Measurements from ENCODE around the gene NSD1. TPM values are rescaled to one million over a fixed set of nuclear protein-coding genes. Genes with fewer than 3 reads are reported as not detected.

Gene NSD1
- total RNA-seq, 1 experiment from 2014 or later: 62.2 TPM

DNA sequence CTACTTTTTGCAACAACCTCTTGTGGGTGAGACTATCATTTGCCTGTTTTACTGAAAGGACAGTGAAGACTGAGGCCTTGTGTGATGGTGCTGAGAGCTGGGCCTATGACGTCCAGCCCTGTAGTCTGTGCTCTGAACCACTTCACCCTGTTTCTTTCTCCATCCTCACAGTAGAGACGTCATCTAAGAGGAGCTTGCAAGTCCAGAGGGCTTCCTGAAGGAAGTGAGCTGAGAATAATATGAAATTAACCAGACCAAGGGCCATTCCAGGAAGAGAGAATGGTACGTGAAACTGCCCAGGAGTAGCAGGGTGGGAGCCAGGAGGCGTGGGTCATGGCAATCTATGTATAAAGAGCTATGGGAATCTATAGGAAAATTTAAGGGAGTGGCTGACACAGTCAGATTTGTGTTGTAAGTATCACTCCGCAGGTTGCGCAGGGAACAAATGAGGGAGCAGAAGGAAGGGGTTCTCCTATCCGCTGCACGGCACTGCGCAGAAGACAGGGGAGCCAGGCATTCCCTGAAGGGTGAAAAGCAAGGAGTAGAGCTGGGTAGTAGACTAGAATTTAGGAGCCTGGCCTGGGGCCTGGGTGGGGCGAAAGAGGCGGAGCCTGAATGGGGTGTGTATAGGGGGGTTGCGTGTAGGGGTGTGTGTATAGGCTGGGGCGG is 47.5 kb upstream of the NSD1 start:
- H2AFZ ChIP-seq: no peak overlapping the region
- H3K4me3 ChIP-seq: no peak overlapping the region
- intact Hi-C loops (cut with micrococcal nuclease; ENCODE audit: unreplicated experiment): loop anchor here (2.0 to 5.0 kb wide), 2 partner anchors 264 to 439 kb away; partner anchors contain the start of gene TSPAN17
- peak overlapping the region; percentile 51 for H3K4me2 ChIP-seq
- ChIA-PET CTCF (interaction anchor here (0.6 to 1.4 kb wide), 4 partner anchors 14 to 425 kb away, joined by 3 to 6 read pairs (median 4); no protein-coding TSS in a partner anchor), POLR2A (ENCODE audit: unreplicated experiment) (interaction anchor here (0.5 to 0.6 kb wide), 4 partner anchors 23 to 548 kb away, joined by 3 to 11 read pairs (median 6); no protein-coding TSS in a partner anchor)
- 0 out of 2 replicates have a peak, but pooled peaks cover 5% of the 10 kb centered on the region for H3K27me3 ChIP-seq (ENCODE audit: insufficient read depth, low read depth)
- no peak overlapping the region for H3K27ac ChIP-seq
- peak in 1 of 2 experiments; percentile 35 for DNase-seq
- H3F3A ChIP-seq (ENCODE audit: insufficient read depth, low read depth): peaks cover 28% of the 10 kb centered on the region; the same call in 1 of the 2 replicates
- no peaks in the 10 kb centered on the region for H4K20me1 ChIP-seq (ENCODE audit: insufficient read depth)
- H3K79me2 ChIP-seq (ENCODE audit: low read depth): no peaks in the 10 kb centered on the region
- H3K9me3 ChIP-seq (ENCODE audit: insufficient read depth, low read depth): no peaks in the 10 kb centered on the region
- no peaks in the 10 kb centered on the region for H3K36me3 ChIP-seq (ENCODE audit: low read depth)
- no peaks in the 10 kb centered on the region for H3K4me1 ChIP-seq (replicated peaks; ENCODE audit: insufficient read depth)
- no TSS peak for BruUV-seq (replicated peaks)
- TF ChIP-seq CTCF (conservative IDR thresholded peaks at IDR 0.05) (no peak), EZH2 (IDR thresholded peaks at IDR 0.05; ENCODE audit: low read depth) (no peak)
- no peaks in the 10 kb centered on the region for H3K9me2 ChIP-seq (ENCODE audit: insufficient read depth)

GRCh38 chr5:177086654-177087397 is 46.7 kb upstream of the NSD1 start, which contains the start of gene FGFR4:
Gene FGFR4 (plus strand): TSS chr5:177086915. CDS start chr5:177089603, 2,688 bp downstream.
- Histone ChIP-seq H3K79me2 (ENCODE audit: low read depth) (no peaks in the 10 kb centered on the region), H3K4me3 (peak within 1 kb of the TSS; percentile 65), H3F3A (ENCODE audit: insufficient read depth, low read depth) (peaks cover 28% of the 10 kb centered on the region; the same call in 1 of the 2 replicates), H3K9me3 (ENCODE audit: insufficient read depth, low read depth) (no peaks in the 10 kb centered on the region), H3K36me3 (ENCODE audit: low read depth) (no peaks in the 10 kb centered on the region), H2AFZ (peak within 1 kb of the TSS; percentile 91), H3K9me2 (ENCODE audit: insufficient read depth) (no peaks in the 10 kb centered on the region), H3K4me1 (replicated peaks; ENCODE audit: insufficient read depth) (no peaks in the 10 kb centered on the region), H3K4me2 (peak within 1 kb of the TSS; percentile 74), H3K27ac (no peak within 1 kb of the TSS), H3K27me3 (ENCODE audit: insufficient read depth, low read depth) (0 out of 2 replicates have a peak, but pooled peaks cover 5% of the 10 kb centered on the region), H4K20me1 (ENCODE audit: insufficient read depth) (no peaks in the 10 kb centered on the region)
- intact Hi-C loops (cut with micrococcal nuclease; ENCODE audit: unreplicated experiment): loop anchor here (2.0 to 5.0 kb wide), 2 partner anchors 265 to 440 kb away; partner anchors contain the start of gene TSPAN17
- DNase-seq: peak; percentile 65 to 77
- CTCF ChIA-PET: interaction anchor here (0.6 to 1.4 kb wide), 5 partner anchors 15 to 426 kb away, joined by 3 to 6 read pairs (median 4); no protein-coding TSS in a partner anchor
- TF ChIP-seq CTCF (conservative IDR thresholded peaks at IDR 0.05) (peak; percentile 62), EZH2 (IDR thresholded peaks at IDR 0.05; ENCODE audit: low read depth) (no peak)
- POLR2A ChIA-PET (ENCODE audit: unreplicated experiment): interaction anchor here (0.5 to 0.7 kb wide), 5 partner anchors 22 to 549 kb away, joined by 3 to 11 read pairs (median 6); no protein-coding TSS in a partner anchor
- no TSS peak for BruUV-seq (replicated peaks)
